Heart right ventricle (tissue), 16 donors: ENCODE results near the gene ATP11A. TPM values are rescaled to one million over a fixed set of nuclear protein-coding genes. Genes with fewer than 3 reads are reported as not detected.

ENCODE experiments used
- ATAC-seq, 8 donors: fragments of 200-7000 bp; cut with Tn5 transposase; one replicate each; pipeline ENCODE4 v1.9.1; 2020; ENCODE audit warnings: mild to moderate bottlenecking in 8 of 8, moderate library complexity in 8 of 8, moderate number of reproducible peaks in 1 of 8
- DNase-seq, 2 donors: peaks; one replicate each; pipeline ENCODE4 v3.0.0-alpha.2; 2020
- H3K27ac ChIP-seq, 10 donors: fragments of 200-600 bp; sonication (generic) in 2 of 10; one replicate each; pipeline versions ENCODE4 v1.5.0 to v1.8.0; 2020 to 2022; ENCODE audit warnings: mild to moderate bottlenecking in 3 of 10
- H3K27me3 ChIP-seq, 7 donors: fragments of 200-600 bp; one replicate each; pipeline ENCODE4 v1.8.0; 2021 to 2022; ENCODE audit warnings: mild to moderate bottlenecking in 2 of 7
- H3K36me3 ChIP-seq, 9 donors: fragments of 200-600 bp; sonication (generic) in 1 of 9; one replicate each; pipeline versions ENCODE4 v1.5.0 to v1.8.0; 2020 to 2022; ENCODE audit warnings: mild to moderate bottlenecking in 2 of 9
- H3K4me1 ChIP-seq, 9 donors: fragments of 200-600 bp; sonication (generic) in 1 of 9; one replicate each; pipeline versions ENCODE4 v1.5.0 to v1.8.0; 2020 to 2022; ENCODE audit warnings: mild to moderate bottlenecking in 4 of 9
- H3K4me3 ChIP-seq, 10 donors: fragments of 200-600 bp; sonication (generic) in 2 of 10; one replicate each; pipeline versions ENCODE4 v1.5.0 to v1.8.0; 2020 to 2022; ENCODE audit warnings: mild to moderate bottlenecking in 7 of 10, moderate library complexity in 2 of 10
- H3K9me3 ChIP-seq, 11 donors: fragments of 200-600 bp in 10 of 11; sonication (generic) in 2 of 11; one replicate each; pipeline versions ENCODE4 v1.5.0 to v1.8.0; 2013 to 2022; ENCODE audit warnings: mild to moderate bottlenecking in 2 of 11, control low read depth in 1 of 11, moderate library complexity in 1 of 11
- CTCF ChIP-seq, 9 donors: fragments of 200-600 bp; sonication (generic) in 2 of 9; IDR thresholded peaks; one replicate each; pipeline versions ENCODE4 v1.5.0 to v1.8.0; 2021 to 2022; ENCODE audit warnings: antibody characterized with exemption in 9 of 9, mild to moderate bottlenecking in 5 of 9, moderate library complexity in 1 of 9
- WGBS, 2 donors: extraction: QIAGEN DNeasy Blood & Tissue Kit; methylation state at CpG; one replicate each; pipeline ENCODE4 v1.1.7; 2013; ENCODE audit warnings: inconsistent platforms in 1 of 2; 5-methylcytosine and 5-hydroxymethylcytosine counted together
- intact Hi-C, 10 donors: fragments of 100-400 bp; cut with DNase I; formaldehyde crosslinking; loops; one replicate each; pipeline versions ENCODE4 v1.11.1 to v1.14.2; 2022
- polyA plus RNA-seq, 2 donors: library from polyadenylated mRNA; stranded (reverse); fragments of 200-250 nt; gene quantifications; one replicate each; pipeline ENCODE4 v1.2.3, GENCODE V29; 2013
- total RNA-seq, 10 donors: library from RNA; stranded (reverse); fragmentation: NEBNext Ultra II Directional in 3 of 10; extraction: Animal tissue kit (Norgen Biotek cat#: 25700) in 3 of 10; gene quantifications; one replicate each; pipeline versions ENCODE4 v1.2.1 to v1.2.4, GENCODE V29; 2021 to 2023
- donor health status: Arrhythmogenic right ventricular cardiomyopathy.
- donor health status: ischemic (EF 13 %, LVEDD 7.1; RV severe dilation, severe dysfunction).
- donor health status: healthy with polysubstance abuse.
- donor health status: DM: no; HTN: yes; CAD: no.
- donor health status: DM: no; HTN: no; CAD: no.
- donor health status: ischemic (EF 25% LVEDD 6.9; RV normal size, moderate dysfunction).
- donor health status: ischemic (EF 25% LVEDD 5.7; RV mildly dilated, moderate dysfunction).
- donor health status: healthy.
- donor health status: DM: yes; HTN: yes; CAD: no.
- donor health status: Ischemic cardiomyopathy.
- donor health status: ischemic (EF 35%, LVEDD 5.7; RV mildly dilated, moderate dysfunction).
- donor health status: nonischemic (EF 11% LVEDD 7.7; RV severe dilation, severe dysfunction).
- donor health status: DM: yes; HTN: yes; CAD: no.
- donor health status: PGD.
- donor health status: ischemic (EF 29% LVEDD 5.4; RV normal size, mild dysfunction).
- donor health status: nonischemic (EF 23%, LVEDD 6.1; RV moderate dilation, normal function).

The ATP11A gene
- total and polyA plus RNA-seq, 12 donors: 20.0 to 164 (median 107) TPM

GRCh38 chr13:112777637-112778406 is 88.0 kb downstream of the ATP11A start:
- DNase-seq (no peak), ATAC-seq (peak in 1 of 8 donors; percentile 14)
- Histone ChIP-seq H3K27ac (no peak overlapping the region), H3K4me3 (no peak overlapping the region), H3K4me1 (peaks cover 10 to 72% (median 38%) of the 10 kb centered on the region in 9 donors), H3K27me3 (no peaks in the 10 kb centered on the region), H3K36me3 (no peaks in the 10 kb centered on the region), H3K9me3 (no peaks in the 10 kb centered on the region)
- 68 to 73% methylated on average over 27 of the region's 27 CpGs for WGBS, 2 donors
- no peak for TF ChIP-seq CTCF (IDR thresholded peaks at IDR 0.05)
- intact Hi-C loops: no loop called here

- Histone ChIP-seq H3K4me3 (no peak overlapping the region), H3K4me1 (peaks cover 10 to 64% (median 43%) of the 10 kb centered on the region in 9 donors), H3K27me3 (no peaks in the 10 kb centered on the region), H3K27ac (no peak overlapping the region), H3K36me3 (peaks cover 0 to 3% (median 0%) of the 10 kb centered on the region in 9 donors), H3K9me3 (no peaks in the 10 kb centered on the region)
- intact Hi-C loops: no loop called here
- ATAC-seq: no peak
- no peak for TF ChIP-seq CTCF (IDR thresholded peaks at IDR 0.05)
- WGBS, 2 donors: 89 to 92% methylated on average over 23 of the region's 23 CpGs
- no peak for DNase-seq
Observed at GRCh38 chr13:112779856-112780604, 90.2 kb downstream of the ATP11A start.

GRCh38 chr13:112781287-112781686 is 91.4 kb downstream of the ATP11A start:
- ATAC-seq (no peak), DNase-seq (no peak)
- Histone ChIP-seq H3K27ac (peak overlapping the region in 7 of 10 donors; percentile 58 to 86 (median 74)), H3K4me3 (no peak overlapping the region), H3K27me3 (no peaks in the 10 kb centered on the region), H3K4me1 (peaks cover 10 to 55% (median 41%) of the 10 kb centered on the region in 9 donors), H3K9me3 (no peaks in the 10 kb centered on the region), H3K36me3 (peaks cover 0 to 11% (median 0%) of the 10 kb centered on the region in 9 donors)
- TF ChIP-seq CTCF (IDR thresholded peaks at IDR 0.05): no peak
- intact Hi-C loops: no loop called here
- WGBS, 2 donors: 90 to 93% methylated on average over 18 of the region's 18 CpGs

- intact Hi-C loops: no loop called here
- WGBS, 2 donors: 59 to 64% methylated on average over 19 of the region's 19 CpGs
- no peak overlapping the region for H3K4me3 ChIP-seq
- H3K36me3 ChIP-seq: peaks cover 0 to 15% (median 6%) of the 10 kb centered on the region in 9 donors
- no peaks in the 10 kb centered on the region for H3K9me3 ChIP-seq
- peak; percentile 63 to 74 for DNase-seq
- ATAC-seq: peak; percentile 39 to 84 (median 76)
- peak overlapping the region; percentile 58 to 86 (median 72) for H3K27ac ChIP-seq
- H3K27me3 ChIP-seq: no peaks in the 10 kb centered on the region
- peaks cover 10 to 51% (median 39%) of the 10 kb centered on the region in 9 donors for H3K4me1 ChIP-seq
- TF ChIP-seq CTCF (IDR thresholded peaks at IDR 0.05): no peak
Observed at GRCh38 chr13:112781881-112782361, 92.1 kb downstream of the ATP11A start.
